ENCODE measurements around the gene TRDMT1.

The TRDMT1 gene

DNA sequence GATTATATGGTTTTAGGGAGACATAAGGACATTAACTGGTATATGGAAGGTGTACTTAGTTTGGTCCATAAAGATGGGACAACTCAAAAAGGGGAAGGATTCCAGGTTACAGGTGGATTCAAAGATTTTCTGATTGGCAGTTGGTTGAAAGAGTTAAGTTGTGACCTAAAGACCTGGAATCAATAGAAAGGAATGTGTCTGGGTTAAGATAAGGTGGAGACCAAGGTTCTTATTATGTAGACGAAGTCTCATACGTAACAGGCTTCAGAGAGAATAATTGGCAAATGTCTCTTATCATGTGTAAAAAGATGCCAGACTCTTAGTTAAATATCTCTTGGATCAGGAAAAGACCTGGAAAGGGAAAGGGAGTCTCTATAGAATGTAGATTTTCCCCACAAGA lies 1.0 kb upstream of the TRDMT1 start:
- no CpG with 5 or more reads among the region's 2 CpGs for whole genome bisulfite sequencing (ENCODE audit: extremely low coverage, insufficient coverage, insufficient read length)
- H4K8ac ChIP-seq (ENCODE audit: low read depth, low read length) = no peak overlapping the region
- H3K36me3 ChIP-seq (ENCODE audit: control insufficient read depth in 1 of 2, insufficient read depth in 2 of 2, low read length in 2 of 2) = no peaks in the 10 kb centered on the region
- no peak overlapping the region for H3K18ac ChIP-seq (ENCODE audit: low read length)
- H3K23ac ChIP-seq (ENCODE audit: low read length) = no peak overlapping the region
- H3K27ac ChIP-seq (ENCODE audit: low read depth, low read length) = peak overlapping the region; percentile 98
- no peaks in the 10 kb centered on the region for H3K27me3 ChIP-seq (ENCODE audit: insufficient read depth, low read length)
- peak overlapping the region; percentile 20 for H4K91ac ChIP-seq (ENCODE audit: low read depth, low read length)
- no peak for DNase-seq
- H3K9me3 ChIP-seq (ENCODE audit: insufficient read depth, low read depth, low read length) = no peaks in the 10 kb centered on the region
- H2BK5ac ChIP-seq (ENCODE audit: low read depth, low read length, poor library complexity) = no peak overlapping the region
- H2AFZ ChIP-seq (ENCODE audit: insufficient read depth, low read length, poor library complexity) = no peak overlapping the region
- H3K4ac ChIP-seq (ENCODE audit: low read depth, low read length) = no peak overlapping the region
- H4K12ac ChIP-seq (ENCODE audit: low read depth, low read length) = no peak overlapping the region
- peaks cover 4% of the 10 kb centered on the region for H3K79me2 ChIP-seq (ENCODE audit: control insufficient read depth, insufficient read depth, low read length, poor library complexity)
- H3K9ac ChIP-seq (ENCODE audit: low read length) = no peak overlapping the region
- H2AK5ac ChIP-seq (ENCODE audit: low read length) = no peak overlapping the region
- no peak overlapping the region for H2BK120ac ChIP-seq (ENCODE audit: insufficient read depth, low read length, poor library complexity)
- no peak overlapping the region for H3K4me2 ChIP-seq (ENCODE audit: low read length)
- no peak overlapping the region for H3K14ac ChIP-seq (ENCODE audit: low read length)
- peak overlapping the region; percentile 21 for H2BK12ac ChIP-seq (ENCODE audit: low read length)
- H3K4me3 ChIP-seq (ENCODE audit: low read depth, low read length) = no peak overlapping the region
- peaks cover 2 to 13% of the 10 kb centered on the region in 2 experiments for H3K4me1 ChIP-seq (ENCODE audit: control insufficient read depth in 1 of 2, insufficient read depth in 2 of 2, low read length in 2 of 2)
- peaks cover 12% of the 10 kb centered on the region for H3K79me1 ChIP-seq (ENCODE audit: low read length)

DNA sequence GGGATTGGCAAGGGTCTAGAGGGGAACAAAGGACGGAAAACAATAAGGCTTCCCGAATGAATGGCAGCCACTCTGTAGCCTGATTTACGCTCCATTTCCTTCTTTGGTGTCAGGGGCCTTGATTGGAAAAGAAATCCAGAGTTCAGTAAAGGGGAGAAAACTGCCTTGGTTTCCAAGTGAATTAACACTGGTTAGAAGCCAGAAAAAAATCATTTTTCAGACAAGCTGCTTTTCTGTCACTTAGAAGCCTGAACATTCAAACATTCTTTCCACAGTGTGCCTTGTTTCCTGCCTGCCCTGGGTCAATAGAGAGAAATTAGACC lies 283 bp upstream of the TRDMT1 start:
- H2AK5ac ChIP-seq (ENCODE audit: low read length) = no peak overlapping the region
- peak overlapping the region; percentile 98 for H3K27ac ChIP-seq (ENCODE audit: low read depth, low read length)
- no peaks in the 10 kb centered on the region for H3K36me3 ChIP-seq (ENCODE audit: control insufficient read depth in 1 of 2, insufficient read depth in 2 of 2, low read length in 2 of 2)
- H3K18ac ChIP-seq (ENCODE audit: low read length) = peak overlapping the region; percentile 94
- H3K4ac ChIP-seq (ENCODE audit: low read depth, low read length) = peak overlapping the region; percentile 93
- H2AFZ ChIP-seq (ENCODE audit: insufficient read depth, low read length, poor library complexity) = peak overlapping the region; percentile 88
- peaks cover 4% of the 10 kb centered on the region for H3K79me2 ChIP-seq (ENCODE audit: control insufficient read depth, insufficient read depth, low read length, poor library complexity)
- H3K14ac ChIP-seq (ENCODE audit: low read length) = peak overlapping the region; percentile 98
- peak overlapping the region; percentile 99 for H2BK5ac ChIP-seq (ENCODE audit: low read depth, low read length, poor library complexity)
- H4K12ac ChIP-seq (ENCODE audit: low read depth, low read length) = peak overlapping the region; percentile 97
- peak overlapping the region; percentile 98 for H4K91ac ChIP-seq (ENCODE audit: low read depth, low read length)
- H3K79me1 ChIP-seq (ENCODE audit: low read length) = peaks cover 12% of the 10 kb centered on the region
- H3K9ac ChIP-seq (ENCODE audit: low read length) = peak overlapping the region; percentile 84
- peak overlapping the region; percentile 83 for H2BK12ac ChIP-seq (ENCODE audit: low read length)
- H3K9me3 ChIP-seq (ENCODE audit: insufficient read depth, low read depth, low read length) = no peaks in the 10 kb centered on the region
- no CpG with 5 or more reads among the region's 3 CpGs for WGBS (ENCODE audit: extremely low coverage, insufficient coverage, insufficient read length)
- H3K4me2 ChIP-seq (ENCODE audit: low read length) = peak overlapping the region; percentile 88
- peak overlapping the region; percentile 99 for H4K8ac ChIP-seq (ENCODE audit: low read depth, low read length)
- peak overlapping the region; percentile 81 for H3K4me3 ChIP-seq (ENCODE audit: low read depth, low read length)
- H3K23ac ChIP-seq (ENCODE audit: low read length) = no peak overlapping the region
- DNase-seq = no peak
- peaks cover 2 to 13% of the 10 kb centered on the region in 2 experiments for H3K4me1 ChIP-seq (ENCODE audit: control insufficient read depth in 1 of 2, insufficient read depth in 2 of 2, low read length in 2 of 2)
- H2BK120ac ChIP-seq (ENCODE audit: insufficient read depth, low read length, poor library complexity) = peak overlapping the region; percentile 99
- H3K27me3 ChIP-seq (ENCODE audit: insufficient read depth, low read length) = no peaks in the 10 kb centered on the region

DNA sequence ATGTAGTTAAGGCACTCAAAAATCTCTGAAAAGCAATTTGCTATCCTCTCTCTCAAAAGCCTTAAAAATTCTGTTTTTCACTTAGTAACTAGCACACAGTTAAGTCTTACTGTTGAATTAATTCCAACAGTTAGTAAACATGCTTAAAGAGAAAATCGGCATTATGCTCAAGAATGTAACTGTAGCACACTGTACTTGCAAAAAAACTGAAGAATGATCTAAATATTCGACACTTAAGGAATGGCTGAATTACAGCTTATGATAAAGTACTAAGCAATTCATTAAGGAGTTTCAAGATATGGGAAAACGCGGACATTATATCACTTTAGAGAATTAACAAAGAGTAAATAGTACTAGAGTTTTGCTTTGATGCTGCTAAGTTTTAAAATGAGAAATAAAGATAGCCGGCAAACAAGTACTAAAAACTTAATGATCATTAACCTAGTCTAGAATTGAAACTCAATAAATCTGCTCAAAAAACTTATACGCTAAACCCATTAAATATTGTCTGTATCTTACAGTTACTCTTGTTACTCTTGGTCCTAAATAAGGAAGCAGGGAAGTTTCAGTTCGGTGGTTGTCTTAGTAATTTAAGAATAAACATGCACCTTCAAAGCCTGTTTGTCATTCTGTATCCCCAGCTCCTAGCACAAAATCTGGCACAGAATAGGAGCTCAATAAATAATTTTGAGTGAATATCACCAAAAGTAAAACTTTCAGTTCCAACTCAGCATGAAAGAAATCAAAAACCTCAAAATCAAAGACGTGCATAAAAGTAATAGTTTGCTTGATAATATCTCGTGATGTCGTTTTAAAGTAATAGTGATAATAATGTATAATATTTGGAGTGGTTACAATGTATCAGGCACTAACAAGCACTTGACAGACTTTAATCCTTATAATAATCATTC lies 1.2 kb downstream of the TRDMT1 start:
- Histone ChIP-seq H3K27me3 (ENCODE audit: insufficient read depth, low read length) (no peaks in the 10 kb centered on the region), H2BK120ac (ENCODE audit: insufficient read depth, low read length, poor library complexity) (peak overlapping the region; percentile 100), H3K9ac (ENCODE audit: low read length) (no peak overlapping the region), H3K4me1 (ENCODE audit: control insufficient read depth in 1 of 2, insufficient read depth in 2 of 2, low read length in 2 of 2) (peaks cover 2 to 13% of the 10 kb centered on the region in 2 experiments), H3K27ac (ENCODE audit: low read depth, low read length) (peak overlapping the region; percentile 98), H2AFZ (ENCODE audit: insufficient read depth, low read length, poor library complexity) (peak overlapping the region; percentile 88), H3K79me2 (ENCODE audit: control insufficient read depth, insufficient read depth, low read length, poor library complexity) (peaks cover 4% of the 10 kb centered on the region), H3K4ac (ENCODE audit: low read depth, low read length) (no peak overlapping the region), H4K91ac (ENCODE audit: low read depth, low read length) (peak overlapping the region; percentile 98), H3K9me3 (ENCODE audit: insufficient read depth, low read depth, low read length) (no peaks in the 10 kb centered on the region), H3K23ac (ENCODE audit: low read length) (no peak overlapping the region), H3K4me3 (ENCODE audit: low read depth, low read length) (no peak overlapping the region), H3K14ac (ENCODE audit: low read length) (no peak overlapping the region), H3K18ac (ENCODE audit: low read length) (no peak overlapping the region), H3K36me3 (ENCODE audit: control insufficient read depth in 1 of 2, insufficient read depth in 2 of 2, low read length in 2 of 2) (no peaks in the 10 kb centered on the region), H2BK12ac (ENCODE audit: low read length) (no peak overlapping the region), H2BK5ac (ENCODE audit: low read depth, low read length, poor library complexity) (peak overlapping the region; percentile 100), H4K12ac (ENCODE audit: low read depth, low read length) (peak overlapping the region; percentile 62), H4K8ac (ENCODE audit: low read depth, low read length) (peak overlapping the region; percentile 99), H3K4me2 (ENCODE audit: low read length) (peak overlapping the region; percentile 88), H2AK5ac (ENCODE audit: low read length) (no peak overlapping the region), H3K79me1 (ENCODE audit: low read length) (peaks cover 12% of the 10 kb centered on the region)
- WGBS (ENCODE audit: extremely low coverage, insufficient coverage, insufficient read length) = no CpG with 5 or more reads among the region's 10 CpGs
- DNase-seq = no peak

DNA sequence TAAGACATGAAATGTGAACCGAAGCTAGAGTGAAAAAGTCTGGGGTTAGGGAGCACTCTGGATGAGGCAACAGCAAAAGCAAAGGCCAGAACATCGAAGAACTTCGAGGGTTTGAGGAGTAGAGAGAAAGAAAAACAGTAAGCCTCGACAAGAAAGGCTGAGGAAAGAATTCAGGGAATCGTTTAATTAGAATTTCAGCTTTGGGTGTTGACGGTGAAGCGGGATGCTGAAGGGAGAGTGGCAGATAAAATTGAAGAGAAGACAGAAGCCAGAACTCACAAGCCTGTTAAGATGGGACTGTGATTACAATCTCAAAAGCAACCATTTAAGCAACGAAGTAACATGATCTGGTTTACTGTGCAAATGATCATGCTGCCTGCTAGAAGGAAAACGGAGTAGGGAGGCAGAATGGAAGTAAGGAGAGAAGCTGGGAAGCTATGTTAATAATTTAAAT lies 2.1 kb downstream of the TRDMT1 start:
- H3K18ac ChIP-seq (ENCODE audit: low read length) = no peak overlapping the region
- H3K27me3 ChIP-seq (ENCODE audit: insufficient read depth, low read length) = no peaks in the 10 kb centered on the region
- no peak overlapping the region for H4K12ac ChIP-seq (ENCODE audit: low read depth, low read length)
- peak overlapping the region; percentile 88 for H3K27ac ChIP-seq (ENCODE audit: low read depth, low read length)
- H2AK5ac ChIP-seq (ENCODE audit: low read length) = no peak overlapping the region
- peak overlapping the region; percentile 17 for H3K4me2 ChIP-seq (ENCODE audit: low read length)
- no peak overlapping the region for H3K23ac ChIP-seq (ENCODE audit: low read length)
- H4K91ac ChIP-seq (ENCODE audit: low read depth, low read length) = peak overlapping the region; percentile 8
- no peak overlapping the region for H2BK12ac ChIP-seq (ENCODE audit: low read length)
- H3K4me3 ChIP-seq (ENCODE audit: low read depth, low read length) = no peak overlapping the region
- no peak for DNase-seq
- H3K36me3 ChIP-seq (ENCODE audit: control insufficient read depth in 1 of 2, insufficient read depth in 2 of 2, low read length in 2 of 2) = no peaks in the 10 kb centered on the region
- H3K4me1 ChIP-seq (ENCODE audit: control insufficient read depth in 1 of 2, insufficient read depth in 2 of 2, low read length in 2 of 2) = peaks cover 2 to 13% of the 10 kb centered on the region in 2 experiments
- WGBS (ENCODE audit: extremely low coverage, insufficient coverage, insufficient read length) = no CpG with 5 or more reads among the region's 9 CpGs
- no peak overlapping the region for H2BK120ac ChIP-seq (ENCODE audit: insufficient read depth, low read length, poor library complexity)
- H2AFZ ChIP-seq (ENCODE audit: insufficient read depth, low read length, poor library complexity) = no peak overlapping the region
- H2BK5ac ChIP-seq (ENCODE audit: low read depth, low read length, poor library complexity) = peak overlapping the region; percentile 54
- peaks cover 4% of the 10 kb centered on the region for H3K79me2 ChIP-seq (ENCODE audit: control insufficient read depth, insufficient read depth, low read length, poor library complexity)
- peak overlapping the region; percentile 61 for H4K8ac ChIP-seq (ENCODE audit: low read depth, low read length)
- peaks cover 12% of the 10 kb centered on the region for H3K79me1 ChIP-seq (ENCODE audit: low read length)
- H3K14ac ChIP-seq (ENCODE audit: low read length) = peak overlapping the region; percentile 60
- no peak overlapping the region for H3K9ac ChIP-seq (ENCODE audit: low read length)
- no peaks in the 10 kb centered on the region for H3K9me3 ChIP-seq (ENCODE audit: insufficient read depth, low read depth, low read length)
- H3K4ac ChIP-seq (ENCODE audit: low read depth, low read length) = no peak overlapping the region

Data from trophoblast cell (in vitro differentiated cells and primary cell).